A204.1 (cell line): Measurements from ENCODE around the gene KCNMA1.
"Not testable (repeated sequence)": the region's sequence is repeated elsewhere in the genome, so short reads cannot be mapped to it uniquely, and the experiment has no call there.

Source experiments
- FAIRE-seq: peaks from 2 replicates; lab custom pipeline; 2012; peaks lifted over from hg19 to GRCh38; lab: Jason Lieb, UNC

KCNMA1 gene

DNA sequence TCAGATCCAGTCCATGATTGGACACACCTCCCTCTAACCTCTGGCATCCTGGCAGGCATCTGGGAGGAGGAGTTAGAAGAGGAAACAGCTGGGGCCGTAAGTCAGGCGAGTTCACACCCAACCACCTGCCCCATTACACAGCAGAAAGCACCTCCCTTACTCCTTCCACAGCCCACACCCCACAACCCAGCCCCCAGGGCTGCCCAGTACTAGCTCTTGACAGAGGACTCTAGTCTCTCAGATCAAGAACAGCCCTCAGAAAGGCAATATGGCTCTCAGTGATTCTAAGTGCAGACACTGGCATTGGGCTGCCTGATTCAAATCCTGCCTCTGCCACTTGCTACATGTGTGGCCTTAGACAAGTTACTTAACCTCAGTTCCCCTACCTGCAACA lies 34.1 kb downstream of the KCNMA1 start:
- FAIRE-seq: no peak

DNA sequence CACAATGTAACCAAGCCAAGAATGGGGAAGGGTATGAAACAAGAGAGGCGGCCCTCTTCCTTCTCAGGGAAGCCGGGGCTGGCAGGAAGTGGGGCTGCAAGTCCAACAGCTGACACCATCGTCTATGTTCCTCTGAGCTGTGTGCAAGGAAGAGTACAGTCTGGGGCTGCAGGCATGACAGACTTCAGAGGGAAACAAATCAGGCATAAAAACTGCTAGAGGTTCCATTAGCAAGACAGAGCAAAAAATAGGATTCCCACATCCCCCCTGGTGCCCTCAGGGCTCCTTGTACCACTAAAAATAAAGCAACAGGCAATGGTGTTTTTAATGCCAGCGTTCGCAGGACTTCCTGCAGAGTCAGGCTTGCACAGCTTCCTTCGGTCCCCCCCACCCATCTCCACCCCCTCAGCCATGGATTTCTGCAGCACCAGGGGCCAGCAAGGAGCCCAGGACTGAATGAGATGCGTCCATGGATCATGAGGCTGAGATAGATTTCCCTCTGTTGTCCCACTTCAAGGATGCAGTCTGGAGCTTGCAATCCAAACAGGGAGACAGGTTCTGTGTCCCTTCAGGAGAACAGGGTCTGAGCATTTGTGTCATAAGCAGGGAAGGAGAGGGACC lies 34.6 kb downstream of the KCNMA1 start:
- no peak for FAIRE-seq

DNA sequence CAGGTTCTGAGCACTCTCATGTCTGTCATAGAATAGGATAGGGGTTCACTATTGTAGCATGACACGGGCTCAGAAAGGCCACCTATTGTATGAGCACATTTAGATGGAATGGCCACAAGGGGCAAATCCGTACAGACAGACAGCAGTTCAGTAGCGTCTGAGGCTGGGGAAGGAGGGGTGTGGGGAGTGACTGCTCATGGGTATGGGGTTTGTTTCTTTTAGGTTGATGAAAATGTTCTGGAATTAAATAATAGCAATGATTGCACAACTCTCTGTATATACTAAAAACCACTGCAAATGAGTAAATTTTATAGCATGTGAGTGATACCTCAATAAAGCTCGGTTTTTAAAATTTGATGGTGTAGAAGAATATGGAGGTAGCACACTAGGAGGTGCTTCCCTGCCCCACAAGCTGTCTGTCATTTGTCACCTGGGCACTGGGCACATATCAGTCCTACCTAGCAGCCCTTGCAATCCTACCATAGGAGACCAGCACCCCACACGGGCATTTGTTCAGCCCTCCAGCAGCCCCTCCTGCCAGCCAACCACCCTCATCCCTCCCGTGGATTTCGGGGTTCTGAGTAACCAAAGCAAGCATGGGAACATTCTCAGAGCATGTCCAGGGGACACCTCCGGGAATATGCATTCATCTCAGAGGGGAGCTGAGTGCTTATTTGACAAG lies 35.2 kb downstream of the KCNMA1 start:
- no peak for FAIRE-seq

DNA sequence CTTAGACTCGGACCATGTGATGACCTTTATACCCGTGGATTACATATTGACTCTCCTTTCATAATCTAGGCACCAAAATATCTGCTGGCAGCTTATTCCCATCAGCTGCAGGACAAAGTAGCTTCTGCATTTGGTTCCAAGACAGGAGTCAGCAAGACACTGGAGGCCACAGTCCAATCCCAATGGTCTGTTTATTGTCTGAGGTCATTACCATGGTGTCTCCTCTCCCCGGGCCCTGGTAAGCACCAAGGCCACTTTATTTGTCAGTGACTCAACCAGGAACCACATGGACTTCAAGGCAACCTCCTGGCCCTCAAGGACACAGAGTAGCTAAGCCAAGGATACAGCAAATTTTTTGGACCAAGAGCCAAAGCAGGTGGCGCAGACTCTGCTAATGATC lies 36.1 kb downstream of the KCNMA1 start:
- no peak for FAIRE-seq

DNA sequence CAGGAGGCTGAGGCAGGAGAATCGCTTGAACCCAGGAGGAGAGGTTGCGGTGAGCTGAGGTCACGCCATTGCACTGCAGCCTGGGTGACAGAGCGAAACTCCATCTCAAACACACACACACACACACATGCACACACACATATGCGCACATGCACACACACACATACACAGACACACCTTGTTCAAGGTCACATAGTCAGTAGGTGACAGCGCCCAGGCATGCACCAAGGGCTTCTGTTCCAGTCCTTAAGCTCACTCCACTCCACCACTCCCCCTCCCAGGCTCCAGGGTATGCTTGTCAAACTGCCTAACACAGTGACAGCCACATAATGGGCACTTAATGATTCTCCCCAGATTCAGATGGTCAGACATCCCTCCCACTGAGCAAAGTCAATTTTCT lies 37.0 kb downstream of the KCNMA1 start:
- no peak for FAIRE-seq

DNA sequence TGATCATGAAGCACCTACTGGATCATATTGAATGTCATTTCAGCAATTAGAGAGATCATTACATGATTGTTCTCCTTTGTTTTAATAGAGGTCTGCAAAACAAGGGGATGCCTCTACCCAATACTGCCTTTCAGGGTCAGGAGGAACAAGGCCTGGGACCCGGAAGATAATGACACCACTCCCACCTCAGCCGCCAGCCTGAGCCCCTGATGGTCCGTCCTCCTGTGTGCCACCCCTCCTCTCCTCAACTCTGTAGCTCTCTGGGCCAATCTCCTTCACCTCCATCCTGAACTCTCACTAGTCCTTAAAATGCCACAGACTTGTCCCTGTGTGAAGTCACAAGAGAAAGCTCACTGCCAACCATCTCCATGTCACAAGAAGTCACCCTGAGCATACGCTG lies 38.0 kb downstream of the KCNMA1 start:
- no peak for FAIRE-seq

DNA sequence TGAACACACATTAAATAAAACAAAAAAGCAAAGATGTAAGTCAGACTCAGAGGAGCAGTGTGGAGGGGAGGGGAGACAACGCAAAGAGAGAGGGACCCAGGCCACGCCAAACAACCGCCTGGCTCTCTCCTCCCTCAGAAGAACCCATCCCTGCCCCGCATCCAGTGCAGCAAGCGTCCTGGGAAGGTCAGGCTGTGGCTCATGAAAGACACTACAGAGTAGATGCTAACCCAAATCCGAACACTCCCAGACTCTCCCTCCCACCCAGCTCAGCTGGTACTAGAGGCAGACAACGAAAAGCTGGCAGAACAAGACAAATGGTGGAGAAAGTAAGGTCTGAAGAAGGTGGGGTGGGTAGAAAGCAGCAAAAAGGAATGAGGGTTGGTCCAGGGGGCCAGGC lies 39.0 kb downstream of the KCNMA1 start:
- FAIRE-seq: no peak

DNA sequence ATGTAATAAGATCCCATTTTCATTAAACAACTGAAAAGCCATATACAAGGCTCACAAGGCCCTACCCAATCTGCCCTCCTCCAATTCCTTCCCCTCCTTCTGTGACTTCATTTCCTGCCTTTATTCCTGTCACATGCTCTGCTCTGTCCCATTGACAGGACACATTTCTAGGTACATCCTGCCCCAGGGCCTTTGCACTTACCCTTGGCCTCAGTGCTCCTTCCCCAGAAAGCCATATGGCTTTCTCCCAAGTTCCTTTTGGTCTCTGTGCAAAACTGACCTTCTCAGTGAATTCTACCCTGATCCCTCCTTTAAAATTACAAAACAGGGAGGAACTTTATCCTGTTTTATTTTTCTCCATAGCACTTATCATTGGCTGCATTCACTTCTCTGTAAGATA lies 40.0 kb downstream of the KCNMA1 start:
- no peak for FAIRE-seq

DNA sequence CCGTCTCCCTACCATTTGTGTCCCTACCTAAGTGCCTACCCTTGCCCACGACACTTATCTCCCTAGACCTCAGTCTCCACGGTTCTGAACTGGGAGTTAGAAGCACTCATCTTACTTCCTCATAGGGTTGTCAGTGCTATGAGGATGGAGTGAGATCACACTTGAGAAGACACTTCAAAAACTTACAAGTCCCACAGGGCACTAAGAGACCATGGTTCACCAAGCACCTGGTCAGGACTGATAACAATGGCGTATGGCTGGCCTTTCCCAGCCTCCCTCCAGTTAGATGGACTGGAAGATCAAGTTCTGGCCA lies 43.2 kb downstream of the KCNMA1 start:
- FAIRE-seq: no peak

DNA sequence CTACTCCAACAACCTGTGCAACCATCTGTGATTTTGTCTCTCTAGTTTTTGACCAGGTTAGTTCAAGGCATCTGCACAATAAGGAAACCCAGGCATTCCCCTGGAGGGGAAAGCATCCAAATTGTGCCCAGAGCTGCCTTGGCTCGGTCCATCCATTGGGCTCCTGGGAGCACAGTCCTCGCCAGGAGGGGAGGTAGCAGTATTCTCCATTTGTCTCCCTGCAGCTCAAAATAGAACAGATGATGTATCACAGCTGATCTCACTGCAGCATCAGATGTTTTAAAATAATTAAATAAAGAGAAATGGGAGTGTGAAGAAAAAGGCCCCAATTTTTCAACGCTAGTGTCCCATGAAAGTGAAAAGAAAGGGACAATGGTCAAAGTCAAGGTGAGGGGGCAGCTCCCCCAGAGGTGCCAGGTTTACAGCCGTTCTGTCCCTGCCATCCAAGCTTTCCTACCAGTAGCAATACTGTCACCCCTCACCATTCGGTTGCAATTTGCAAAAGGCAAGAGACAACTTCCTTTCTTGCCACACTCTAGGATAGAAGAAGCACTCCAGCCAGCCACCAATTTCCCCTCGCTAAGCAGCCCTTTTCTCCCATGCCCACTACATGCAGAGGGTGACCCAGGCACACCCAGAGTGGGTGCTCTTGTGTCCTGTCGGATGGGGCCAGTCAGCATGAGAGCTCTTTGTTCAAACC lies 43.7 kb downstream of the KCNMA1 start:
- FAIRE-seq: no peak

DNA sequence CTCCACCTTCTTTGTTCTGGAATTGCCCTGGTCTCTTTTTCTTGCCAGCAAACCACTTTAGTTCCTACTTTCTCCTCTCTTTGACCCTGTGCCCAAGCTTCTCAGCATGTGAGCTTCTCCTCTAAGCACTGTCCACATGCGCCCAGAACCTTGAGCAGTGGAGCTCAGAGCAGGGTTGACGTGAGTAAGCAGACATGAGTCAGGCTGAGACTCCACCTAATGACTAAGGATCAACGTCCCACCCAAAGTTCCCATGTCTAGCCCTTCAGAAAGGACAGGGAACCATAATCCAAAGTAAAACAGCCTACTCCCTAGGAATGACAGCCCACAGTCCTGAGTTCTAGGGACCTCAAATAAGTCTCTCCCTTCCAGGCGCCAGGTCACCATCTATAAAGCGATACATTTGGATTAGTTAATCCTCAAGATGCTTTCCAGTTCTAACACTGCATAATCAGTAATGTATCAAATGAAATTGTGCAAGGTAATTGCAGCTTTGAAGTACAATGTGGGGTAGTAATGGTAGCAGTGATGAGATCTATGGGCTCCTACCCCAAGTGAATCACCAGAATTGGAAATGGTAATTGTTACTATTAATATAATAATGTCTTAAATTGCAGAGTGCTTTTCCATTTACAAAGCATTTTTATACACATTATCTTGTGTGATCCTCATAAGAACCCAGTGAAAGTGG lies 44.5 kb downstream of the KCNMA1 start:
- no peak for FAIRE-seq

DNA sequence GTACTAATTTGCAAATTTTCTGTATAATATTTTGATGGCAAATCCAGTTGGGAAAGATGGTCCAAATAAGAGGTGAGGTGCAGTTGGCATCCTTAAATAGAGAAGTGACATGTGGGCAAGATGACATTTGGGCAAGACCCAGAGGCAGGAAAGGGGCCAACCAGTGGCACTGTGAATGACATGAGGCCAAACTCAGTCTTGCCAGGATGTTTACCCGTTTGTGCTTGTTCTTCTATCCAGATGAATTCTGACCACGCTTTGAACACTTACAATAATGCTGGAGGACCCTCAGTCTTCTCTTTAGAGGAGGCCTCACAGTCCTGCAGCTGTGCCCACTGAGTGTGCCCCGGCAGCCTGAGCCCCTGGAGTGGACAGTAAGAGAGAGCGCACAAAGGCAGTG lies 45.1 kb downstream of the KCNMA1 start:
- FAIRE-seq: no peak

DNA sequence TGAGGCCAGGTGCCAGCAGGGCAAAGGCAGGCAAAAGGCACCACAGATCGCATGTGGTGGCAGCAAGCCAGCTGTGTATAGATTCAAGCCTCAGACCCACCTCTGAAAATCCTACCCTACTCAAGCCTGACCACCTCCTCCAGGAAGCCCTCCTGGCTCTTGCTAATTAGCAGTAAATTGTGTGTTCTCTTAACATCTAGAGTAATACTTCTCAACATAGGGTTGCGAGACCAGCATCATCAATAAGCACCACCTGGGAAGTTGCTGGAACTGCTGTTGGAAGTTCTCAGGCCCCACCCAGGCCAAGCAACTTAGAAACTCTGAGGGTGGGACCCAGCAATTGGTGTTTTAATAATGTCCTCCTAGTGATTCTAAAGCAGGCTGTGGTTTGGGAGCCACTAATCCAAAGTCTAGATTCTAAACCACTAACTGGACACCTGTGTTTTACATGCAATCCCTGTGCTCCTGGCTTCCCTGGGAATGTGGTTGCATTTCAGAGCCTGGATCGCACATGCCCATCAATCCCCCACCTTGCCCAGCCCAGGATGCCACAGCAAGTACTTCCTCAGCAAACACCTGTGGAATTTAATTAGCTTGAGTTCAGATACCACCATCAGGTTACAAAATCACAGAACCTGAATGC lies 46.2 kb downstream of the KCNMA1 start:
- FAIRE-seq: no peak

DNA sequence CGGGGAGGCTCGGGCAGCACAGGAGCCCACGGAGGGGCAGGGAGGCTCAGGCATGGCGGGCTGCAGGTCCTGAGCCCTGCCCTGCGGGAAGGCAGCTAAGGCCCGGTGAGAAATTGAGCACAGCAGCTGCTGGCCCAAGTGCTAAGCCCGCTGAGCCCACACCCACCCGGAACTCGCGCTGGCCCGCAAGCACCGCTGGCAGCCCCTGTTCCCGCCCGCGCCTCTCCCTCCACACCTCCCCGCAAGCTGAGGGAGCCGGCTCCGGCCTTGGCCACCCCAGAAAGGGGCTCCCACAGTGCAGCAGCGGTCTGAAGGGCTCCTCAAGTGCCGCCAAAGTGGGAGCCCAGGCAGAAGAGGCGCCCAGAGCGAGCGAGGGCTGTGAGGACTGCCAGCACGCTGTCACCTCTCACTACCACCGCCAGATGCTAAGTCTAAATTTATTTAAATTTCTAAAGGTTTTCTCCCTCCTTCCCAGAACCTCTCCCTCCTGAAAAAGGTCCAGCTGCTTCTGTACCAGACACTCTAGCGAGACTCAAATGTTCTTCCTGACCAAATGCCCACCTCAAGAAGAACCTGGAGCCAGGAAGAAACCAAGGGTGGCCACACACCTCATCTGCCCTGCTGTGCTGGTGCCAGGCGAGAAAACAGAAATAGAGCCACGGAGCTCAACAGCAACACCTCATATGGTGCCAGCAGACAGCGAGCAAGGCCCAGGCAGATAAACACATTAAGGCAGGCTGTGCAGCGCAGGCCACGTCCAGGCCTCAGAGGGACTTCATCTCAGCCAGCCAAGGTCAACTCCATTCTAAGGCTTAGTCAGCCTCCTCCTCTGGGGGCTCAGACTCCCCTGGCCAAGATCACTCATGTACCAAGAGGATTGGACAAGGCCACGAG lies 47.0 kb downstream of the KCNMA1 start:
- FAIRE-seq: no peak

DNA sequence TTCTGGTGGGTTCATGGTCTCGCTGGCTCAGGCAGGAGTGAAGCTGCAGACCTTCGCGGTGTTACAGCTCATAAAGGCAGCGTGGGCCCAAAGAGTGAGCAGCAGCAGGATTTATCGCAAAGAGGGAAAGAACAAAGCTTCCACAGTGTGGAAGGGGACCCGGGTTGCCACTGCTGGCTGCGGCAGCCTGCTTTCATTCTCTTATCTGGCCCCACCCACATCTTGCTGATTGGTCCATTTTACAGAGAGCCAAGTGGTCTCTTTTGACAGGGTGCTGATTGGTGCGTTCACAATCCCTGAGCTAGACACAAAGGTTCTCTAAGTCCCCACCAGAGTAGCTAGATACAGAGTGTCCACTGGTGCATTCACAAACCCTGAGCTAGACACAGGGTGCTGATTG lies 47.9 kb downstream of the KCNMA1 start:
- FAIRE-seq: not testable (repeated sequence)

DNA sequence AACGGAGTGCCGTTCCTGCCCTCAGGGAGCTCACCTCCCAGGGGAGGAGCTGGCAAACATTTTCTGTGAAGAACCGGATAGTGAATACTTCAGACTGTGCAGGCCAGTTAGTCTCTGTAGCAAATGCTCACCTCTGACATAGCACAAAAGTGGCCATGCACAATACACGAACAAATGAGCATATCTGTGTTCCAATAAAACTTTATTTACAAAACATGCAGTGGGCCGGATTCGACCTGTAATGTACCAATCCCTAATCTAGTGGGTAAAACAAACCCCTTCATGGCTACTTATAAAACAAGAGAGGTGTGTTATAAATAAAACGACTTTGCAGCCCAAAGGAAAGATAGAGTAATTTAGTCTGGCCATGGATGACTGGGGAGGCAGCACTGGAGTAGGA lies 48.7 kb downstream of the KCNMA1 start:
- no peak for FAIRE-seq

DNA sequence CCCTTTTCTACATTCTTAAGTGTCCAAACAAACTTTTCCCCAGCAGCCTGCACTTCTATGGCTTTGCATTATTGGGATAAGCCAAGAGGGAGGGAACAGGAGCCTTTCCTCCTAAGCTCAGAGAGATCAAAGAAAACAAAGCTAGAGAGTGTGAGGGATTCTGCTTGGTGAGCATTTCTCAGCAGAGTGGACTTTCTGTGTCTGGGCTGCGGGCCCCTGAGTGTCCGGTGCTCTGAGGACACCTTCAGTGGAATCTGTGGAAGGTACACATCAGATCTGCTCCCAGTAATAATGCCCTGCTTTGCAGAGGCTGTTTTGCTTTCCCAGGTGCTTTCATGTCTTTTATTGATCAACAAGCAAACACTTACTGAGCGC lies 50.2 kb downstream of the KCNMA1 start:
- no peak for FAIRE-seq

DNA sequence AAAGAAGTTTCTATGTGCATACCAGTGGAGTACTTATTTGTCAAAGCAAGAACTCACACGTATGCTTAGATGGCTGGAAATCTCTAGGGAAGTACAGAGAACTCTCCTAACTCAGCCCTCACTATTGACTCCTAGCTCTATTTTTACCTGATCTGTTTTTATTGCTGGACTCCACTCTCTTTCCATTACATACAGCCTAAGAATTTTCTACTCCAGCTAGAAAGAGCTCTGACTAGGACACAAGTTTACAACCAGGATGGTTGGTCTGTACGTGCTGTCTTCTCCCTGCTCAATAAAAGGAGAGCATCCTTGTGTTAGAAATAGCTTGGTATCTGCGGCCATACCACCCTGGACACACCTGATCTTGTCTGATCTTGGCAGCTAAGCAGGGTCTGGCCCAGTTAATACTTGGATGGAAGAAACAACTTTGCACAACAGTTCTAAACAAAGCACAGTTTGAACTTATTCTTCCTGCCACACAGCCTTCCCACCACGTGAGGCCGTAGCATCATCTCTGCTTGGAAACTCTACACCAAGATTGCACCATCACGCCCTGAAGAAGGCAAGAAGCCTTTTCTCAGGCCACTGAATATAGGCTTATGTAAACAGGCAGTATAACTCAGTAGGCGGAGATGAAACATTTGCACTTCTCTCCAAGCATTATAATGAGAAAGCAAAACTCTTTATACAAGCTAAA lies 50.7 kb downstream of the KCNMA1 start:
- no peak for FAIRE-seq

DNA sequence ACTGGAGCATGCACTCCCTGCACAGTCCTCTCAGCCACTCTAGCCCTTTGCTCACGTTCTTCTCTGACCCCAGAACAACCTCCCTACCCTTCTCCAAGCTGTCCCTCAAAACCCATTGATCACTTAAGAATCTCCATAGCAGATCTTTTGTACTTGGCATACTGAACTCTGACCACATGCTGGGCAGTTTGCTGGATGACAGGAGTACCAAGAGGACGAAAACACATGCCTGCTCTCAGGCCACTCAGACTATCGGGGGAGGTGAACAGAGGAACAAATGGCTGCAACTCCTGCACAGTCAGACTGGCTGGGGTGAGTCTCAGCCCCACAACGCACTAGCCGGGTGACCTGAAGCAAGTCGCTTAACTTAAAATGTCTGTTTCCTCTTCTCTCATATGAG lies 52.7 kb downstream of the KCNMA1 start:
- no peak for FAIRE-seq

DNA sequence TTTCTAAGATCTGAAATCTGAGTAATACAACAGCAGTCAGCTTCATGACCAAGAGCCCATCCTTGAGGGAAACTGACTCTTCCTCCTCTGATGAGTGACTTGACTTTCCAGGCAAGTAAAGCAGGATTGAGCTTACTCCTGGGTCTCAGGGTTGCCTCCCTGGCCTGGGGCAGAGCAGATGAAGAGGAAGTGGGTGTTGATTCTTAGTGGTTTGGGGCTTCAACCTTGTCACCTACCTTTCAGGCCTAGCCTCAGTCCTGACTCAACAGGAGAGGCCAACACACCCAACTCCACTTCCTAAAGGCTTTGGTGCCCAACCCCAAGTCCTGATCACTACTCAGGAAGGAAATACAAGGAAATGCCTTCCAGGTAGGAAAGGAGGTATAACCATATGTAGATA lies 54.1 kb downstream of the KCNMA1 start:
- FAIRE-seq: no peak

DNA sequence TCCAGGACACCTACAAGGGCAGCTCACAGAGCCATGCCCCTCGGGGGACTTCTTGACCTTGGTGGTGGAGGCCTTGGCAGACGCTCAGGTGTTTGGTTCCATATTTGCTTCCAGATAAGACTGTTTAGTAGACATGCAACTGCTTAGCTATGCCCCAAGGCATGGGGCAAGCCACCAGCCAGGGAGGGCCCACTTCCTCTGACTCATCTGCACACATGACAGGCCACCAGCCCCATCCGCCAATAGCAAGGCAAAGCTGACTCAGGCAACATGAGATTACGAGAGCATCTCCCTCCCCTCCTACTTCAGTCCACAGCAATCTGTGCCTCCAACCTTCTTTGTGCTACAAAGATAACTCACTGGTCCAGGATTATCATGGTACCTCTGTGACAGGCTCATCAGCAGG lies 54.9 kb downstream of the KCNMA1 start:
- FAIRE-seq: no peak
